Measurements from ENCODE around the gene TP63.

Gene TP63

GRCh38 chr3:189944285-189945145, 313.3 kb downstream of the TP63 start:
- DNase-seq (ENCODE audit: low read depth, low spot score) = no peak
- in situ Hi-C loops (cut with HindIII; ENCODE audit: low sequenced_read_pairs) = no loop called here
- TF ChIP-seq, protein P1, sequence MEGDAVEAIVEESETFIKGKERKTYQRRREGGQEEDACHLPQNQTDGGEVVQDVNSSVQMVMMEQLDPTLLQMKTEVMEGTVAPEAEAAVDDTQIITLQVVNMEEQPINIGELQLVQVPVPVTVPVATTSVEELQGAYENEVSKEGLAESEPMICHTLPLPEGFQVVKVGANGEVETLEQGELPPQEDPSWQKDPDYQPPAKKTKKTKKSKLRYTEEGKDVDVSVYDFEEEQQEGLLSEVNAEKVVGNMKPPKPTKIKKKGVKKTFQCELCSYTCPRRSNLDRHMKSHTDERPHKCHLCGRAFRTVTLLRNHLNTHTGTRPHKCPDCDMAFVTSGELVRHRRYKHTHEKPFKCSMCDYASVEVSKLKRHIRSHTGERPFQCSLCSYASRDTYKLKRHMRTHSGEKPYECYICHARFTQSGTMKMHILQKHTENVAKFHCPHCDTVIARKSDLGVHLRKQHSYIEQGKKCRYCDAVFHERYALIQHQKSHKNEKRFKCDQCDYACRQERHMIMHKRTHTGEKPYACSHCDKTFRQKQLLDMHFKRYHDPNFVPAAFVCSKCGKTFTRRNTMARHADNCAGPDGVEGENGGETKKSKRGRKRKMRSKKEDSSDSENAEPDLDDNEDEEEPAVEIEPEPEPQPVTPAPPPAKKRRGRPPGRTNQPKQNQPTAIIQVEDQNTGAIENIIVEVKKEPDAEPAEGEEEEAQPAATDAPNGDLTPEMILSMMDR (IDR thresholded peaks at IDR 0.05; ENCODE audit: low read depth, low read length) = no peak
- H3K4me3 ChIP-seq (ENCODE audit: low read depth, low read length) = no peak overlapping the region

- DNase-seq (ENCODE audit: low read depth, low spot score) = no peak
- TF ChIP-seq, protein P1 (IDR thresholded peaks at IDR 0.05; ENCODE audit: low read depth, low read length) = no peak
- in situ Hi-C loops (cut with HindIII; ENCODE audit: low sequenced_read_pairs) = no loop called here
- no peak overlapping the region for H3K4me3 ChIP-seq (ENCODE audit: low read depth, low read length)
These were observed 314.9 kb downstream of the TP63 start for GRCh38 chr3:189945935-189946709.
